Heart left ventricle (tissue), 13 donors: ENCODE results near the gene MDH1.

Experiments
- POLR2A ChIP-seq, 2 donors: fragments of 450-650 bp; IDR thresholded peaks; one replicate each; pipeline ENCODE4 v1.6.1; 2017; ENCODE audit warnings: antibody characterized with exemption in 2 of 2, mild to moderate bottlenecking in 2 of 2, moderate library complexity in 2 of 2
- TF ChIP-seq, protein P1 (sequence below), 12 donors: fragments of 200-600 bp; sonication (generic) in 4 of 12; IDR thresholded peaks; one replicate each; pipeline versions ENCODE4 v1.5.0 to v1.8.0; 2018 to 2022; ENCODE audit warnings: antibody characterized with exemption in 12 of 12, mild to moderate bottlenecking in 5 of 12
- donor health status: ischemic (EF 13 %, LVEDD 7.1; RV severe dilation, severe dysfunction).
- donor health status: DM: no; HTN: yes; CAD: no.
- donor health status: DM: no; HTN: no; CAD: no.
- donor health status: ischemic (EF 25% LVEDD 6.9; RV normal size, moderate dysfunction).
- donor health status: ischemic (EF 25% LVEDD 5.7; RV mildly dilated, moderate dysfunction).
- donor health status: ischemic (EF 35%, LVEDD 5.7; RV mildly dilated, moderate dysfunction).
- donor health status: nonischemic (EF 11% LVEDD 7.7; RV severe dilation, severe dysfunction).
- donor health status: DM: yes; HTN: yes; CAD: no.
- donor health status: PGD.
- donor health status: ischemic (EF 29% LVEDD 5.4; RV normal size, mild dysfunction).
- donor health status: nonischemic (EF 23%, LVEDD 6.1; RV moderate dilation, normal function).

DNA sequence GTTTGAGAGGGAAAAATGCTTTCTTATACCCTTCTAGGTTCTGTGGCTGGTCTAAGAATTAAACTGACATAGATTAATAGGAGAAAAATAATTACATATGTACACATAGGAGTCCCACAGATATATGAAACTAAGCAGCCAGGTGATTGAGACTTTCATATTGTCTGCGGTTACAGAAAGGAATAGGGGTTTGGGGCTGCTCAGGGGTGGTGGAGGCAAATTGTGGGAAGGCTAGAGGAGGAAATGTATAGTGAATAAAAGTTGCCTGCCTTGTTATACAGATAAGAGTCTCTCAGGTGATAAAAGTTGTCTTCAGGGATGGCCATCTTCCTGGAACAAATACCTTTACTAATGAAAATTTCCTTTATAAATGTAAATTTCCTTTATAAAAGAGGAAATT is 28.6 kb downstream of the MDH1 start:
- TF ChIP-seq, protein P1, sequence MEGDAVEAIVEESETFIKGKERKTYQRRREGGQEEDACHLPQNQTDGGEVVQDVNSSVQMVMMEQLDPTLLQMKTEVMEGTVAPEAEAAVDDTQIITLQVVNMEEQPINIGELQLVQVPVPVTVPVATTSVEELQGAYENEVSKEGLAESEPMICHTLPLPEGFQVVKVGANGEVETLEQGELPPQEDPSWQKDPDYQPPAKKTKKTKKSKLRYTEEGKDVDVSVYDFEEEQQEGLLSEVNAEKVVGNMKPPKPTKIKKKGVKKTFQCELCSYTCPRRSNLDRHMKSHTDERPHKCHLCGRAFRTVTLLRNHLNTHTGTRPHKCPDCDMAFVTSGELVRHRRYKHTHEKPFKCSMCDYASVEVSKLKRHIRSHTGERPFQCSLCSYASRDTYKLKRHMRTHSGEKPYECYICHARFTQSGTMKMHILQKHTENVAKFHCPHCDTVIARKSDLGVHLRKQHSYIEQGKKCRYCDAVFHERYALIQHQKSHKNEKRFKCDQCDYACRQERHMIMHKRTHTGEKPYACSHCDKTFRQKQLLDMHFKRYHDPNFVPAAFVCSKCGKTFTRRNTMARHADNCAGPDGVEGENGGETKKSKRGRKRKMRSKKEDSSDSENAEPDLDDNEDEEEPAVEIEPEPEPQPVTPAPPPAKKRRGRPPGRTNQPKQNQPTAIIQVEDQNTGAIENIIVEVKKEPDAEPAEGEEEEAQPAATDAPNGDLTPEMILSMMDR (IDR thresholded peaks at IDR 0.05), result no peak
- TF ChIP-seq POLR2A (IDR thresholded peaks at IDR 0.05), result no peak
